ENCODE measurements around the gene CDC40.
"Not testable (repeated sequence)": the region's sequence is repeated elsewhere in the genome, so short reads cannot be mapped to it uniquely, and the experiment has no call there.

Gene CDC40

DNA sequence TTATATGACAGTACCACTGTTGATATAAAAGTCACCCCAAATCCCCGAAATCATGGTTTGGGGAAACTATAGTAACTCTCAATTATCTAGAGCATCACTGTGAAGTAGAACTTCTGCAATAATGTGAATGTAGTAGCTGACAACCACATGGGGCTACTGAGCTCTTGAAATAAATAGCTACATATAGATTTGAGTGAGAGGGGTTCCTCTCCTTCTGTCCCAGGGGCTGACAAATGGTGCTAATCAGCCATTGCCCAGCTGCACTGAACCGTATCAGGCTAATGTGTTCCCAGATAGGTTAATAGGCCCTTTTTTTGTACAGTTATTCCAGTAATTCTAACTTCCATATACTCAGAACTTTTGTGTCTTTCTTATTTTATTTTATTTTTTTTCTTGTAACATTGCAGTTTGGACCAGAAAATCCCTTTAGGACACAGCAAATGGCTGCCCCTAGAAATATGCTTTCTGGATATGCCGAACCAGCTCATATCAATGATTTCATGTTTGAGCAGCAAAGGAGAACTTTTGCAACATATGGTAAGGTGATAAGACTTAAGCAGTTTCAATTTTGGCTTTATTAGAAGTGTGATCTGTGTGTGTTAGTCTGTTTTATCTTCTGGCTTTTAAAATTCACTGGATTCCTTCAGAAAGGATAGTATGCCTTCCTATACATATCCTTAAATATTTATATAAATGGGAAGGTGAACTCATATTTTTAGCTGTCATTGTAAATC, 21.1 kb downstream of the CDC40 start:
- DNase-seq: no peak

DNA sequence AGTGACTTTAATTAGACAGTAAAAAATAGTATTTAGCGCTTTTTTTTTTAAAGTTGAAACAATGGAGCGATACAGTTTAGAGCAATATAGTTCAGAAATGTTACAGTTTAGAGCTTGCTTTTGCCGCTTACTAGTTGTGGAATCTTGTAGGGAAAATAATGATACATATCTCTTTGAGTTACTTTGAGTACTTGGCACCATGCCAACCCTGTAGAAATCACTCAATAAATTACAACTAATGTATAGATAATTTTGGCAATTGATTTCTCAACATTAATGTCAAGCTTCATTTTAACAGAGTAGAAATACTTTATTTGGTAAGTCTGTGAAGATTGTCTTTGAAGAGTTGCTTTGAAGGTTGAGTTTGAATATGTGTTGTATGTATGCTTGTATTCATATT, 27.4 kb downstream of the CDC40 start:
- DNase-seq: no peak

DNA sequence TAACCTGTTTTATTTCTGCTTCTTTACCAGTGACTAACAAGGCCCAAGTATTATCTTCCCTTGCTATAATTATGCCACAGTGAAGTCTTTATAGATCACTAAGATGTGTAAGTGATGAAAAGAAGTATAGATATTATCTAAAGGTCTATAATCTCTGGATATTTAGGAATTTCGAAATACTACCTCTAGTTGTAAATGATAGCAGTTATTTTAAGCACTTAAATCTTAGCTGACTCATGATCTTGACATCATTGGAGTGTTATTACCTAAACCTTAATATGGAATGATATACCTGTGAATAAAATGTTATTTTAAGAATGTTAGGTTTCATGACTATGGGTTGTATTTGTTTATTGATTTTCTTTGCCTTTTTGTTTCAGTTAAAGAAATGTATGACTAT, 31.5 kb downstream of the CDC40 start:
- DNase-seq: no peak

DNA sequence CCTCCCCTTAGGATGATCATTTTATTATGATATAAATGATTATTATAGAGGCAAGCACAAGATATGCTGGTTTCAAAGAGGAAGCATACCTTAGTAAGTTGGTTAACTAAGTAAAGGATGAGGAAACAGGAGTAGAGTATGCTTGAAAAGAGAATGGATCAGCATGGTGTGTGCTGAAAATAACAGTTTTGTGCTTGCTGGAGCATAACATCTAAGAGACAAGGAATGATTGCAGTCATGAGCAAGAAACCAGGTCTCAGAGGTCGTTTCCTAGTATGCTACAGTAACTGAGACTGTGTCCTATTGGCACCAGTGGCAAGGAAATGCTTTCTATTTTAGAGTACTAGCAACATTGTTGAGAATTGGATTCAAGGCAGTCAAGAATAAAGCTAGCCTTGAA, 34.1 kb downstream of the CDC40 start:
- no peak for DNase-seq

DNA sequence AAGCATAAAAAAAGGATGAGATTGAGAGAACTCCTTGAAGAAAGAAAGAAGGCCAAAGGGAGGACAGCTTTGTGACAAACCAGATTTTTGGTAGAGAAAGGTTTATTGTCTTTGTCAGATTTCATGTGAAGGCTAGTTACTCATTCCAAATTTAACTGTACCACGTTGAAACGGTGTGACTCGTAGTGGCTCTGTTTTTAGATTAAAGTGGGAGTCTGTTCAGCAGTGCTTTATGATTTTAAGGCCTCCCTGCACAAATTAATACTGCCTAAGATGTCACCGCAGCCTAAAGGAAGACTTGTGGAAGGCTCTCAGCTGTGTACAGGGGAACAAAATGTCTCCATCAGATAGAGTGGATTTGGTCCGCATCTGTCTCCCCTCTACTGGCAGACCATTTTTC, 35.9 kb downstream of the CDC40 start:
- DNase-seq: no peak

DNA sequence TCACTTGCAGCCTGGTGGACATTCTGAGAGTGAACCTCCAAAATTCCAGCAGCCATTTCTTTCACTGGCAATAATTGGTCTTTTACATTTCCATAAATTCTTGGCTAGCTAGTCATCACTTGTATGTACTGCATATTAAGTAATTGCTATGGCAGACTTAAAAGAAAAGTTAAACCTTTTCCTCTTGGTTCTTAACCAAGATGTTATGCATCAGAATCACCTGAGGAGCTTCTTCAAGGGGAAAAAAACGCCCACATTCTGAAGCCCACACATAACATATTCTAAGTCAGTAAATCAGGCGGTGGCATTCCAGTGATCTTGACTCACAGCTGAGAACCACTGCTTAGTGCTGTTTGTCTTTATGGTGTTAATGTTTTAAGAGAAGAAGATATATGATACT, 37.0 kb downstream of the CDC40 start:
- DNase-seq: no peak

DNA sequence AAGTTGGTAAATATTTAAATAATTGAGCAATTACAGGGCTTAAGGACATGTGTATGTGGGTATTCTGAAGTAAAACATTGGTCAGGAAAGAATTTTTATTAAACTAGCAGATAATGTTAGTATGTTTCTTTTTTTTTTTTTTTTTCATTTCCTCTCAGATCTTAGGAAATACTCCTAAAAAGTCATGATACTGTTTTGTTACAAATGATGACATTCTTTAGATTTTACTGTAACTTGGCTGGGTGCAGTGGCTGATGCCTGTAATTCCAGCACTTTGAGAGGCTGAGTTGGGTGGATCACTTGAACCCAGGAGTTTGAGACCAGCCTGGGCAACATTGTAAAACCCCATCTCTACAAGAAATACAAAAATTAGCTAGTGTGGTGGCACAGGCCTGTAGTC, 41.5 kb downstream of the CDC40 start:
- no peak for DNase-seq

DNA sequence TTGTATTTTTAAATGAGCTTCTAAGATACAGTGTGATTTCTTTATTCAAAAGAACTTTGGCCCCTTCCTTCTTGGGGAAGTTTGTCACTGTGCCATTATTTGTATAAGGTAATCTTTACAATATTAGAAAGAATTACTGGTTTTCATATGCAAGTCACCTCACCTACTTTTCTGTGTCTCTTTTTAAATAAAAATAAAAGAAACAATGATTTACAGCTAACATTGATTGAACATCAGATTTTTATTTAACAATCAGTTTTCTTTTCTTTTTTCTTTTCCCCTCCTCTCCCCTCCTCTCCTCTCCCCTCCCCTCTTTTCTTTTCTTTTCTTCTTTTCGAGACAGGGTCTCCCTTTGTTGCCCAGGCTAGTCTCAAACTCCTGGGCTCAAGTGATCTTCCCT, 46.0 kb downstream of the CDC40 start:
- DNase-seq: no peak

DNA sequence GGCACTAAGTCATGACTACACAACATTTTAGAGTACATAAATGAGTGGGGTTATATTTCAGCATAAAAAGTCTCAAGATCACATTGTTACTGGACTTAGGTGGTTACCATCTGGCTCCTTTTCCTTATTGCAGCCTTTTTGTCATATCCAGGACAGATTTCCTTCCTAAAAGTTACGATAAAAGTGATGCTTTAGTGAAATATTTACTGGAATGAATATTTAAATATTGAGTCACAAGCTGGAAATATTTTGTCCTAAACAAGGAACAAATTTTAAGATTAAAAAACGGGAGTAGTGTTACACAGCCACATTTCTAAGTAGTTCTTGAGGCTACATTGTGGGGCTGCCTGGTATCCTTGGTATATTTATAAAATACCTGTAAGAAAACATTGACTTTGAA, 52.2 kb downstream of the CDC40 start:
- no peak for DNase-seq

DNA sequence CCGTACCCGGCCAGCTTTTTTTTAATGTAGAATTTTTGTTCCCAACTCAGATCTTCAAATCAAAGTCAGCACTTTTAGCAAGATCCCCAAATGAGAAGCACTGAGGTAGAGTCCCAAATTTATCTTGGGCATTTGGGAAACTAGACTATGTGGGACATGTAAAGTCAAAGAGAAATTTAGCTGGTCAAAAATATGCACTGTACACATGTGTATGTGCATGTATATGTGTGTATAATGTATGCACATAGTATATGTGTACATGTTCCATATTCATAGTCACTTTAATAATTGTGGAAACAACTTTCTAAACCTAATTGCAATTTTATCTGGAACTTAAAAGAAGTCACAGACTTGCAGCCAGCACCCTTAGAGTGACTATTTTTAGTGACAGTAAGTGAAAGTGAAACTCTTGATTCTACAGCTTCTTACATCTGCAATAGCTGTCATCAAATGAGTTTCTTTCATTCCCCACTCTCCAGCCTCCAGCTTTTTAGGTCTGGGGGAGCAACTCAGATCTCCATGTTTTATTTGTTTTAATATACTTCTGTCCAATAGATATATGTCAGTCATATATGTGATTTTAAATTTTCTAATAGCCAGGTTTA, 53.6 kb downstream of the CDC40 start:
- no peak for DNase-seq

DNA sequence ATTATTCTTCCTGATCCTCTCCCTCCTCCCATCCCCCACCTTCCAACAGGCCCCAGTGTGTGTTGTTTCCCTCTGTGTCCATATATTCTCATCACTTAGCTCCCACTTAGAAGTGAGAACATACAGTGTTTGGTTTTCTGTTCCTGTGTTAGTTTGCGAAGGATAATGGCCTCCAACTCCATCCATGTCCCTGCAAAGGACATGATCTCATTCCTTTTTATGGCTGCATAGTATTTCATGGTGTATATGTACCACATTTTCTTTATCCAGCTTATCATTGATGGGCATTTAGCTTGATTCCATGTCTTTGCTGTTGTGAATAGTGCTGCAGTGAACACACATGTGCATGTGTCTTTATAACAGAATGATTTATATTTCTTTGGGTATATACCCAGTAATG, 55.8 kb downstream of the CDC40 start:
- DNase-seq: not testable (repeated sequence)

DNA sequence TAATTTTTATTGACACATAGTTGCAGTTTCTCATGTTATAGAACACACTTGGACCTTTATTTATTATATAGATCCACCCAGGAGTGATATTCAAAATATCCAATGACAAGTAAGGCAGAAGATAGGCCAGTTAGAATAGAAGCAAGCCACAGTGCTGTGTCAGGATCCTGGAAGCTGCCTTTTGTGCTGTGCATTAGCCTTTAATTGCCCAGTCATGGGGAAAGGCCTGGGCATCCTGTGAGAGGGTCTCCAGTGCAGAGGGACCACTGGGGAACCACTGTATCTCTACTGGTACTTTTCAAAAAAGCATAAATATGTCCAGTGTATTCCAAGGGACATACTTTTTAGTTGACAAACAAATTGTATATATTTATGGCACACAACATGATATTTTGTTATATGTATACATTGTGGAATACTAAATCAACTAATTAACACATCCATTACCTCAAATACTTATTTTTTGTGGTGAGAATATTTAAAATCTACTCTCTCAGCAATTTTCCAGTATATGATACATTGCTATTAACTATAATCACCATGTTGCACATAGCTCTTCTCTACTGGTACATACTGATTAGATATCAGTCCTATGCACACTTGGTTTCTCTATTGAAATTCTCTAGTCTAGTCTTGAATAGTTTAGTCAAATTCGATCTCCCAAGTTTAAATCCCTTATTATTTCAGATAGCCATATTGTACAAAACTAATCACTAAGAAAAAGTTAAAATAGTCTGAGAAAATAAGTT, 59.5 kb downstream of the CDC40 start:
- no peak for DNase-seq

DNA sequence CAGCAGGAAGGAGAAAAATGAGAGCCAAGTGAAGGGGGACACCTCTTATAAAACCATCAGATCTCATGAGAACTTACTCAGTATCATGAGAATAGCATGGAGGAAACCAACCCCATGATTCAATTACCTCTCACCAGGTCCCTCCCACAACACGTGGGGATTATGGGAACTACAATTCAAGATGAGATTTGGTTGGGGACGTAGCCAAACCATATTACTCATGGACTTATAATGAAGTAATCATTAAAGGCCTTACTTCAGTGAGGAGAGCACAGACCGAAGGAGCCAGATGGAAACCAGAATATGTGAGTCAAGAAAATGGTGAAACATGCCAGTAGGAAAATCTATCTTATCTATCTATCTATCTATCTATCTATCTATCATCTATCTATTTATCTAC, 64.4 kb downstream of the CDC40 start:
- DNase-seq: not testable (repeated sequence)

DNA sequence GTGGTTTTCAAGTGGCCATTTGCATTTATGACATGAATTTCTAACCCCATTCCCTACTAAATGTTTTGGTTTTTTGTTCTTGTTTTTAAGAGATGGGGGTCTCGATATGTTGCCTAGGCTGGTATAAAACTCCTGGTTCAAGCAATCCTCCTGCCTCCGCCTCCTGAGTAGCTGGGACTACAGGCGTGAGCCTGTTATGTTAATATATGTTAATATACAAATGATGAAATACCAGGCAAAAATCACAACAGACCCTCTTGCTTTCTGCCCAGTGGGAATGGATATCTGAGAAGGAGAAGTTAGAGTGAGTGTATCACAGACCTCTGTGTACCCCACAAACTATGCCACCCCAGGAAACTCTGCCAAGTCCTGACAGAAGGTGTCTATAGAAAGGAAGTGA, 66.2 kb downstream of the CDC40 start:
- no peak for DNase-seq

DNA sequence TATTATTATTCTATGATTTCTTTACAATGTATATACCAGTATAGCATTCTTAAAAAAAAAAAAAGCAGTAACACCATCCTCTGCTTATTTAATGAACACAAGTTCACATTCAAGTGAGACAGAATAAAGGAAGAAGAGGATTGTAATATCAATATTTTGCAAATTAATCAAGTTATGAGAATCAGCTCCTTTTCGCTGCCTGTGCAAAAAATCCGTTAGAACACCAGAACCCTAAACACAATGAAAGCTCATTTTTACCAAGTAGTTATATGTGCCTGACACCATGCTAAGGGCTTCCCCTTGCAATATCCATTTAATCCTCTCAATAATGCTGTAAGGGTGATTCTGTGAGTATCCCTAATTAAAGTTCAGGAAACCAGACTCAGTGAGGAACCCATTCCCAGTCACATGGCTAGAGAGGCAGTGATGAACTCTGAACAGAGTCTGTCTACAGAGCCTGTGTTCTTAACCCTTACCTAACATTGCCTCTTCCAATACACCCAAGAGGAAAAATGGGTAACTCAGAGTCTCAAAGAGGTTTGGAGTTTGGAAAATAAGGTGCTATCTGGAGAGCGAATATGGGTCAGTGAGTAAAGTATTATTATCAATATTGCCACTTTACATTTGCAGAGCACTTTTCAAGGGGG, 66.8 kb downstream of the CDC40 start:
- no peak for DNase-seq

DNA sequence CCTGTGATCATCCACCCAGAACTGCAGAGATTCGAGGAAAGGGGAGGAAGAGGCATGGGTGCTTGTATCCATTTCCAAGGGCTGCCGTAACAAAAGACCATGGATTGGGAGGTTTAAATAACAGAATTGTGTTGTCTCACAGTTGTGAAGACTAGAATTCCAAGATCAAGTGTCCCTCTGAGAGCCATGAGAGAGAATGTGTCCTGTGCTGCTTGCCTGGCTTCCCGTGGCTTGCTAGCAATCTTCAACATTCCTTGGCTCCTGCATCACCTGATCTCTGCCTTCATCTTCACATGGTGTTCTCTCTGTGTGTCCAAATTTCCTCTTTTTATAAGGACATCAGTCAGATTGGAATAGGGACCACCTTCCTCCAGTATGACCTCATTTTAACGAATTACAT, 69.8 kb downstream of the CDC40 start:
- no peak for DNase-seq

DNA sequence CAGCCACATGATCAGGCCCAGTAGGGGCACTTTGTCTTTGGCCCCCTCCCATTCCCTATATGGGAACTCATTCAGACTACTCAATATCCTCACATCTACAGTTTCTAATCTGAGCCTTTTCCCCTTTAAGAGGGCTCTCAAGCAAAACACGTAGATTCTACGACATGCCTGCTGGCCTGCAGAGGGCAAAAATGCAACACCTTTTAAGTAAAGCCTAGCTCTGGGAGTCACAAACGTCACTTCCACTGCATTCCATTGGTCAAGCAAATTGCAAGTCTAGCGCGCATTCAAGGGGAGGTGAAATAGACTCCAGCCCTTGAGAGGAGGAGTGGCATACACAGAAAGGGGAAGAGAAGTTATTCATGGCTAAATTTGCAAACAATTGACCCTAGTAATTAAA, 70.6 kb downstream of the CDC40 start:
- no peak for DNase-seq

DNA sequence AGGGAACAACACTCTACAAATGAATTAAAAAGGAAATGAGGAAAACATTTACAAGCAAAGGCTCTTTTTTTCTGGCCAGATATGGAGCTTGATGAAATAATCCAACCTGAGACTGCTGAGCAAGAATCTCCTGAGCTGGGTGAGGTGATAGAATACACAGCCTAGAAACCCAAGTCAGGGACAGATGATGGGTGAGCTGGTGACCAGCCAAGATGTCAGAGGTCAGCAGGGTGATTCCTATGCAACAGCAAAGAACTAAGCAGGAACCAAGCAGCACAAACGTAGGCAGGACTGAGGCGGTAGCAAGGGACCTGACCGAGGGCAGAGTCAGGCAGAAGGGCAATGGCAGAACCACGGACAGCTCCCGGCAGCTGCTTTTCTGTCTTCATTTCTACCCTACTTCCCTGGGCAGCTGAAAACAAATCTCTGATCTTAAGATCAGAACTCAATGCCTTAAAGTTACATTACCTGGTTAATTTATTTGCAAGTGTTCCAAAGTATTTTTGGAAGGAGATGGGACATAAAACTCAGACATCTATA, 75.1 kb downstream of the CDC40 start:
- DNase-seq: no peak

DNA sequence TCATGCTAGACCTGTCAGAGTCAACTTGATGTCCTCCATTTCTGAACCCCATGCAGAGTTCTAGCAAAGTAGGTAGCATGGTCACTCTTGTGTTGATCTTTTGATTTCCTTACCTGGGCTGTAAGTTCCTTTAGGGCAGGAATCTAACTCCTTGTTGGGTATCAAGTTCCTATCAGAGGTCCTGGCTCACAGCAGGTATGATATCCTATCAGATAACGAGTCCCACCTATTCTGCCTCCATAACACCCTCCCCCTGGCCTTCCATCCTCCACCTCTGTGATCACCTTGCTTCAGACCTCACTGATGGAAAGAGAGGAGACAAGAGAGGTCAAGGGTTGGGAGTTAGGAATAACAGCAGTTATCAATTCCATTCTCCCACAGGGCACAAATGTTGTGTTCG, 76.1 kb downstream of the CDC40 start:
- DNase-seq: no peak

DNA sequence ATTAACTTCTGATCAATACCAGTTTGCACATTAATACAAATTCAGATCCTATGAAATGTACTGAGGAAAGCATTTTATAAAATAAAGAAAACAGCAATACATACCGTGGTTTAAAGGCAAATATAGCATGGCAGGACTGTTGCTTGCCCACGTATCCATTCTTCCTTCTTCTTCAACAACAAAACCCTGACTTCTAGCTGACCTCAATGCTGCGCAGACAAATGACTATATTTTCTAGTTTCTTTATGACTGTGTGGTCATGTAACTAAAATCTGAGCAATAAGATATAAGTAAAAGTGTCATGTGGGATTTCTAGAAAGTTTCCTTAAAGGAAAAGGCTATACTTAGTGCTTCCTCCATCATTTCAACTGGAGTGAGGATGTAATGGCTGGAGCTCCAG, 85.0 kb downstream of the CDC40 start:
- DNase-seq: no peak

DNA sequence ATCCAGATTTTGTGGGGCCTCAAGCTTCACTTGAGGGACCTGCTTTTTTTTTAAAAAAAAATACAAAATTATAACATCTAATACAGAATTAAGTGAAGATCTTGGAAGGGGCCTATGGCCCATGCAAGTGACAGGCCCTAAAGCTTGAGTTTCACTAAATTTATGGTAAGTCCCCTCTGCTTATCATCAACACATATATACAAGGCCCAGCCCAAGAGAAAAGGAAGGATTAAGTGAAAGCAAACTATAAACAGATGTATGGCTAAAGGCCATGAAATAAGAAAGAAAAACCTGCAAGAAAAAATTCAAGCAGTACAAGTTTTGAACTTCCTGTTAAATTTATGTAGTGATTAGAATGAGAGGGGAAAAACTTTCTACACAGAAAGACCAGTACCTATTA, 86.8 kb downstream of the CDC40 start:
- DNase-seq: no peak

DNA sequence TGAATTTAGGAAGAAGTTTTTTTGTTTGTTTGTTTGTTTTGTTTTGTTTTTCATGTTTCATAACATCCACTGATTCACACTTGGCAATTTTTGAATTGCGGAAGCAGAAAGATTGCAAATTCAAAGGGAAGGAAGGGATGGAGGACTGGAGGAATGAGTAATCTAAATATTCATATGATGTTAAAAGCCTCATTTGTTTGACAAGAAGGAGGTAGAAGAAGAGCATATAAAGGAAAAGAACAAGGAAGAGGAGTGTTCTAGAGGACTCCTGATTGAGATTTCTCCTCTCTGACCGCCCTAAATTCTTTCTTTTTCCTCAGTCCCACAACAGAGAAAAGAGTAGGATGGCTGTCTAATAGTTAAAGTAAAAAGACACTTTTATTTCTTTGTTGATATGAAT, 89.4 kb downstream of the CDC40 start:
- no peak for DNase-seq

DNA sequence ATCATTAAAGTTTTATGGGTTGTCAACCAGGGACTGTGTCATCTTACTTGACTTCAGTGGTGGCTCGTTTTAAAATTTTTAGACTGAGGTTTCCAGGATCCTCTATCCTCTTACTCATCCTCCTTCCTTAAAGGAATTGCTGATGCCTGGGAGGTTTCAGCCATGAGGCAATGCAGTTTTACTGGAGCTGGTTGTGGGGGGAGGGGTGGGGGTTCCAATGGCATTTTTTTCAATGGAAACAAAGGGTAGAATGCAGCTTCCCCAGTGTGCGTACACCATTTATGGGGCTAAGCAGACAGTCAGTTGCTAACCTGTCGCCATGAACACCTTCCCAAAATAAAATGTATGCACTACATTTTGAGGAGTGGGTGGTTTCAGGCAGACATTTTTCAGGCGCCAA, 89.9 kb downstream of the CDC40 start:
- no peak for DNase-seq

DNA sequence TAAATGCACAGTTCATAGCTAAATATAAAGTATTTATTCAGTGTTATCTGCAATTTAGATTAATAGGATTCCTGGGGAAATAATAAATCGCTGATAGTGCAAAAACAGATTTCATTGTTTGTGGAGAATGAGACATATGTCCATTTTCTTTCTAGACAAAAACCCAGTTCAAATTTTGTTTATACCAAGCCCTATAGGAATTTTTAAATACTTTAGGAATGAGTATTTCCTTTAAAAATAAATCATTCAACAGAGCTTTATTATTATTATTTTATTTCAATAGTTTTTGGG, 91.5 kb downstream of the CDC40 start:
- no peak for DNase-seq
